Central memory CD4-positive, alpha-beta T cell (primary cell): ENCODE data around the gene MRPL36.

Experiments
- DNase-seq: peaks from one replicate; pipeline ENCODE4 v3.0.0; 2022

Gene MRPL36

GRCh38 chr5:1779782-1780613 is 19.6 kb downstream of the MRPL36 start:
- no peak for DNase-seq

GRCh38 chr5:1779021-1779680 is 20.5 kb downstream of the MRPL36 start:
- DNase-seq, result no peak

- no peak for DNase-seq
These were observed 21.3 kb downstream of the MRPL36 start for GRCh38 chr5:1778138-1779020.

GRCh38 chr5:1777281-1778137 is 22.1 kb downstream of the MRPL36 start:
- no peak for DNase-seq

- no peak for DNase-seq
These were observed 22.8 kb downstream of the MRPL36 start for GRCh38 chr5:1776831-1777230.

GRCh38 chr5:1772634-1773033 is 27.0 kb downstream of the MRPL36 start:
- DNase-seq, result no peak

- no peak for DNase-seq
These were observed 28.2 kb downstream of the MRPL36 start for GRCh38 chr5:1771149-1772065.

- no peak for DNase-seq
These were observed 29.2 kb downstream of the MRPL36 start for GRCh38 chr5:1770443-1770802.

- DNase-seq, result no peak
These were observed 29.7 kb downstream of the MRPL36 start for GRCh38 chr5:1769752-1770442.

GRCh38 chr5:1769017-1769640 is 30.5 kb downstream of the MRPL36 start:
- DNase-seq, result no peak

- DNase-seq, result no peak
These were observed 31.2 kb downstream of the MRPL36 start for GRCh38 chr5:1768283-1769000.

GRCh38 chr5:1767524-1768282 is 31.9 kb downstream of the MRPL36 start:
- DNase-seq, result no peak

- no peak for DNase-seq
These were observed 33.8 kb downstream of the MRPL36 start for GRCh38 chr5:1765880-1766235.

GRCh38 chr5:1765141-1765879 is 34.3 kb downstream of the MRPL36 start:
- DNase-seq, result no peak

- no peak for DNase-seq
These were observed 35.1 kb downstream of the MRPL36 start for GRCh38 chr5:1764606-1764960.

GRCh38 chr5:1763960-1764605 is 35.6 kb downstream of the MRPL36 start:
- no peak for DNase-seq

- peak; percentile 17 for DNase-seq
These were observed 36.1 kb downstream of the MRPL36 start for GRCh38 chr5:1763548-1763911.
